HG02798 (cell line): Measurements from ENCODE around the gene RETN.
"Not testable (repeated sequence)": the region's sequence is repeated elsewhere in the genome, so short reads cannot be mapped to it uniquely, and the experiment has no call there.

Experiments used
- ATAC-seq: cut with Tn5 transposase; IDR thresholded peaks from one replicate; pipeline ENCODE4 v1.9.1; 2021; ENCODE audit warnings: mild to moderate bottlenecking; ENCODE audit not compliant: unreplicated experiment, poor library complexity

RETN gene

DNA sequence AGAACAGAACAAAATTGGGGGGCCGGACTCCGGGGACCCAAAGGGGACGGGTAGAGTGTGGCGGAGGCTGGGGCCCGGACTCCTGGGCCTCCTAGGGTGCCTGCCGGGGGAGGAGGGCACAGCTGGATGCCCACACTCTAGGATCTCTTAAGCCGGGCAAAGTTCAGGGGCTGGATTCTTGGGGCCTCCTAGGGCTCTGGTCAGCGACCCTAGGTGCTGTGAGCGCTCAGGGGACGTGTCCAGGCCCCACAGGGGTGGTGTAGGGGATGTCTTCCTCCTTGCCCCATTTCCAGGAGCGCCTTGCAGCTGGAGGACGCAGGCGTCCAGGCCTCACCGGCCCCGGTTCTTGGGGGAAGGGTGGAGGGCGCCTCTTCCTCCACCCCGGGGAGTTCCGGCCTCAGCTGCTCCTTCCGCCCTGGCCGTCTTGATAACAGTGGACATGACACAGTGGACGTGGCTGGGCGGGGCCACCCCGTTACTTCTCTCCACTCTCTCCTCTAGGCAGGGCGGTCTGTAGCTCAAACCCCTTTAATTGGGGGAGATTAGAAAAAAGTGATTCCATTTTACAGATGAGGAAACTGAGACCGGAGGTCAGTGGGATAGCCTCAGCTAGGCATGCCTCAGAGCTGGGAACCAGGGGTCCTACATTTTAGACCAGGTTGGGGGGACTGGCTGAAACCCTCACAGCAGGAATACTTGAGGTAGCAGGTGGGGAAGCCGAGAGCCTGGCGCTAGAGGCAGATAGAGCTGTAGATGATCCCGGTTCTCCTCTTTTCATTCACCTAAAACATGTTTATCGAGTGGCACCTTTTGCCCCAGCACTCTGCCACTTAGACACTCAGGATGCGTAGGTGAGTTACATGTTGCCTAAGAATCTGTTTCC lies 31.2 kb upstream of the RETN start:
- ATAC-seq: peak; percentile 12

DNA sequence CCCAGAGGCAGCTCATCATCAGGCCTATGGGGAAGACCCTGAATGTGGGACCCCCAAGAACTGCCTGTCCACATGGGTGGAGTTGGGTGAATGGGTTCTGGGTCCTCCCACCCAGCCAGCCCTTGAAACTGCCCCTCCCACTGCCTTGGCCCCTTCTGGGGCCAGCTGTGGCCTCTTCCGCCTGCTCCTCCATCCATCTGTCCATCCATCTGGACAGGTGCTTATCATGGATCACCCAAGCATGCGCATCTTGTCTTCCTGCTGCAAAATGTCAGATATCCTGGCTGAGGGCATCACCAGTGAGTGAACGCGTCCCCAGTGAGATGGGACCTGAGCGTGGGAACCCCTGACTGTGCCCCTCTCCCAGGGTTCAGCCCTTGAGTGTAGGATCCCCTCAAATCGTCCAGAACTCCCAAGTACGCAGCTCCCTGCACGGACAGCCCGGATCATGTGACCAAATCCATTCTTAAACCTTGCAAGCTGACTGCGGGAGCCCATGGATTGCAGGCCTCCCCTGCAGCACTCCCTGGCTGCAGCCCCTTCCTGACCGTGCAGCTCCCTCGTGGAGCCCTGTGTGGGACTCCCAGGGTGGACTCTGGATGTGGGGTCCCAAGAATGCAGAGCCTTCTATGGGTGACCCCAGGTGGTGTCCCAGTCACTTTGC lies 29.9 kb upstream of the RETN start:
- ATAC-seq: no peak

DNA sequence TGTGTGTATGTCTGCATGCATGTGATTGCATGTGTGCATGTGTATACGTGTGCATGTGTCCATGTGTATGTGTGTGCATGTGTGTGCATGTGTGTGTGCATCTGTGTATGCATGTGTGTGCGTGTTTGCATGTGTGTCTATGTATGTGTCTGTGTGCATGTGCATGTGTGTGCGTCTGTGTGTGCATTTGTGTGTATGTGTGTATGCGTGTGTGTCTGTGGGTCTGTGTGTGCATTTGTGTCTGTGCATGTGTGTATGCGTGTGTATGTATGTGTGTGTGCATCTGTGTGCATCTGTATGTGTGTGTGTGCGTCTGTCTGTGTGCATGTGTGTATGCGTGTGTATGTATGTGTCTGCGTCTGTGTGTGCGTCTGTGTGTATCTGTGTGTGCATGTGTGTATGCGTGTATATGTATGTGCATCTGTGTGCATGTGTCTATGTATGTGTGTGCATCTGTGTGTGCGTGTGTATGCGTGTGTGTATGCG lies 28.9 kb upstream of the RETN start:
- ATAC-seq: no peak

DNA sequence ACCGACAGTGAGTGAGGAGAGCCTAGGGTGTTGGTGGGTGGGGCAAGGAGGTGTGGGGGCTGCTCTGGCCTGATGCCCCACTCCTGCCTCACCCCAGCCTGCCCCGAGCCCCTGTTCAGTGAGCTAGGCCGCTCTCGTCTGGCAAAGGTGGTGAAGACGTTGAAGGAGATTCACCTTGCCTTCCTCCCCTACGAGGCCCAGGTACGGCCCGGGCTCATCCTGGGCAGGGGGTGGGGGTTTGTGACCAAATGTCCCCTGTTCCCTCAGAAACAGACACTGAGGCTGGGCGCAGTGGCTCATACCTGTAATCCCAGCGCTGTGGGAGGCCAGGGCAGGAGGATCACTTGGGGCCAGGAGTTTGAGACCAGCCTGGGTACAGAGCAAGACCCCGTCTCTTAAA lies 28.0 kb upstream of the RETN start:
- no peak for ATAC-seq

DNA sequence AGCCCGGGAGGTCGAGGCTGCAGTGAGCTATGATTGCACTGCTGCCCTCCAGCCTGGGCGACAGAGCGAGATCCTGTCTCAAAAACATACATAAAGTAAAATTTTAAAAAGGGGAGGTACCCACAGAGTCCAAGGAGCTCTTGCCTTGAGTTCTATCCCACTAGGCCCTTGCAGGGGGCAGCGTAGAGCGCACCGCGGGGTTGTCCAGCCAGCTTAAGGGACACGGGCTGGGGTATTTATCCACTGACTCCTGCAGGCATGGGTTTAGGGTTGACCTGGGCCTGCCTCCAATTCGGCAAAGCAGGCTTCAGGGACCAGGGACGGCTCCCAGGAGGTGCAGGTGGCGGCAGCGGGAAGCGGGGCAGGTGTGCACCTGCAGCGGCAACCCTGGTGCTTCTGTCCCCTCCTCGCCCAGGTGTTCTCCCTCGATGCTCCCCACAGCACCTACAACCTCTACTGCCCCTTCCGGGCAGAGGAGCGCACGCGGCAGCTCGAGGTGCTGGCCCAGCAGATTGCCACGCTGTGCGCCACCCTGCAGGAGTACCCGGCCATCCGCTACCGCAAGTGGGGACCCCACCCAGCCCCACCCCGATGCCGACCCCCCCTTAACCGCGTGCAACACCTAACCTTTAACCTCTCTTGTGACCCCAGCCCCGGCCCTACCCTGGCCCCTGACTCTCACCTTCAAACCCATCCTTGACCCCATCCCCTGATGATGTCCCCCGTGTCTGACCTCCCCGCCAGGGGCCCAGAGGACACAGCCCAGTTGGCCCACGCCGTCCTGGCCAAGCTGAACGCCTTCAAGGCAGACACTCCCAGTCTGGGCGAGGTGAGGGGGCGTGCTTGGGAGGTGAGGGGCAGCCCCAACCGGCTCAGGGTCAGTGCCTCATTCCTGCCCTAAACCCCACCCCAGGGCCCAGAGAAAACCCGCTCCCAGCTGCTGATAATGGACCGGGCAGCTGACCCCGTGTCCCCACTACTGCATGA lies 27.3 kb upstream of the RETN start:
- ATAC-seq: no peak

DNA sequence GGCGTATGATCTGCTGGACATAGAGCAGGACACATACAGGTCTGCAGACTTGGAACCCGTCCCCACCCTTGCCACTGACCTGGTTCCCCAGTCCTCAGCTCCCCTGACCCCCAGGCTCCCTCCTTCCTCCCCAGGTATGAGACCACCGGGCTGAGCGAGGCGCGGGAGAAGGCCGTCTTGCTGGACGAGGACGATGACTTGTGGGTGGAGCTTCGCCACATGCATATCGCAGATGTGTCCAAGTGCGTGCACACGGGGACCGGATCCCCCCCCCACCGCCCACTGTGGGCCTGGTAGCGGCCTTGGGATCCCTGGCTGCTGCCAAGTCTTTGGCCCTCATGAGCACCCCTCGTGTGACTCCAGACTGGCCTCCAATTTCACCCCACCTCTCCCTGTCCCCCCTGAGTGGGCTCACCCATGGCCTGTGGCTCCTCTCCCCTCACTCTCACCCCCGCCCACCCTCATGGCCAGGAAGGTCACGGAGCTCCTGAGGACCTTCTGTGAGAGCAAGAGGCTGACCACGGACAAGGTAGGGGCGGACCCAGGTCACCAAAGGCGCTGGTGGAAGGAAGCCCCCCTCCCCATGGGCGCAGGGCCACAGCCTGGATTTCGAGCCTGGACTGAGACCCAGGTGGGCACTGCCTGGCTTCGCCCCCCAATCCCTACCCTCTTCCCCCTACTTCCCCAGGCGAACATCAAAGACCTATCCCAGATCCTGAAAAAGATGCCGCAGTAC lies 26.4 kb upstream of the RETN start:
- no peak for ATAC-seq

DNA sequence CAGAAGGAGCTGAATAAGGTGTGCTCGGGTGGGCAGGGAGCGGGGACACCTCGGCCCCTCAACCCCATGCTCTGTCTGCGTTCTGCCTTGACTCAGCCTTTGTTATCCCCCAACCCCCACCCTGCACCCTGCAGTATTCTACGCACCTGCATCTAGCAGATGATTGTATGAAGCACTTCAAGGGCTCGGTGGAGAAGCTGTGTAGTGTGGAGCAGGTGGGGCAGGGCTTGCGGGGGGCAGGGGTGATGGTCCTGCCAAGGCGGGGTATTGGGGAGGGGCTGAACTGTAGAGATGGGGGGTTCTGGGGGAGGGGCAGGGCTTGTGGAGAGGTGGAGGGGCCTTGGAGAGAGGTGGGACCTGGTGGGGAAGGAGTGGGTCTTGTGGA lies 25.8 kb upstream of the RETN start:
- ATAC-seq: no peak

DNA sequence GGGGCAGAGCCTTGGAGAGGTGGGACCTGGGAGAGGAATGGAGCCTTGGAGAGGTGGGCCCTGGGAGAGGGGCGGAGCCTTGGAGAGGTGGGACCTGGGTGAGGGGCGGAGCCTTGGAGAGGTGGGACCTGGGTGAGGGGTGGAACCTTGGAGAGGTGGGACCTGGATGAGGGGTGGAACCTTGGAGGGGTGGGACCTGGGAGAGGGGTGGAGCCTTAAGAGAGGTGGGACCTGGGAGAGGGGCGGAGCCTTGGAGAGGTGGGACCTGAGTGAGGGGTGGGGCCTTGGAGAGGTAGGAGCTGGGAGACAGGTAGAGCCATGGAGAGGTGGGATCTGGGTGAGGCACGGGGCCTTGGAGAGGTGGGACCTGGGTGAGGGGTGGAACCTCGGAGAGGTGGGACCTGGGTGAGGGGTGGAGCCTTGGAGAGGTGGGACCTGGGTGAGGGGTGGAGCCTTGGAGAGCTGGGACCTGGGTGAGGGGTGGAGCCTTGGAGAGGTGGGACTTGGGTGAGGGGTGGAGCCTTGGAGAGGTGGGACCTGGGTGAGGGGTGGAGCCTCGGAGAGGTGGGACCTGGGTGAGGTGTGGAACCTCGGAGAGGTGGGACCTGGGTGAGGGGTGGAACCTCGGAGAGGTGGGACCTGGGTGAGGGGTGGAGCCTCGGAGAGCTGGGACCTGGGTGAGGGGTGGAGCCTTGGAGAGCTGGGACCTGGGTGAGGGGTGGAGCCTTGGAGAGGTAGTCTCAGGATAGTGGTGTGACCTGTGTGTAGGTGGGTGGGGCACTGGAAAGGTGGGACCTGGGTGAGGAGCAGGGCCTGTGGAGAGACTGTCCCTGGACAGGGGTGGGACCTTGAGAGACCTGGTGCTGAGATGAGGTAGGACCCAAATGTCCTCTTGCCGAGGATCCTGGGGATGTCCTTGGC lies 25.0 kb upstream of the RETN start:
- not testable (repeated sequence) for ATAC-seq

DNA sequence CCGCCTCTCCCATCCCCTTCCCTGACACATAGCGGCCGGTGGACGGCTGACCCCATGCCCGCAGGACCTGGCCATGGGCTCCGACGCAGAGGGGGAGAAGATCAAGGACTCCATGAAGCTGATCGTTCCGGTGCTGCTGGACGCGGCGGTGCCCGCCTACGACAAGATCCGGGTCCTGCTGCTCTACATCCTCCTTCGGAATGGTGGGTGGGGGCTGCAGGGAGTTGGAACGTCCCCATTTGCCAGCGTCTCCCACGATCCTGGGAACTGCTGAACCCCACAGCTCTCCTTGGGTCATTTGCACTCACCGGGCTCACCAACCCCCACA lies 24.3 kb upstream of the RETN start:
- no peak for ATAC-seq

DNA sequence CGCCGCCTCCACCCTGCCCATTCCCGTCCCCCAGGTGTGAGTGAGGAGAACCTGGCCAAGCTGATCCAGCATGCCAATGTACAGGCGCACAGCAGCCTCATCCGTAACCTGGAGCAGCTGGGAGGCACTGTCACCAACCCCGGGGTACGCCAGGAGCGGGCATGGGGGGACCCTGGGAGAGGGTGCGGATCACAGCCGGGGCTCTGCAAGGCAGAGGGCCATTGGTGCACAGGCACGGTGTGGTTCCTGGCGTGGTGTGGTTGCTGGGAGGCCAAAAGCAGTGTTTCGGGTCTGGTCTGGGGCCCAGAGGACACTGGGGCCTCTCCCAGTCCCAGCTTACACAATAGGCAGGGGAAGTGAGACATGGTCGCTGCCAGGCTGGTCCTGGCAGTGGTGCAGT lies 23.7 kb upstream of the RETN start:
- ATAC-seq: no peak

DNA sequence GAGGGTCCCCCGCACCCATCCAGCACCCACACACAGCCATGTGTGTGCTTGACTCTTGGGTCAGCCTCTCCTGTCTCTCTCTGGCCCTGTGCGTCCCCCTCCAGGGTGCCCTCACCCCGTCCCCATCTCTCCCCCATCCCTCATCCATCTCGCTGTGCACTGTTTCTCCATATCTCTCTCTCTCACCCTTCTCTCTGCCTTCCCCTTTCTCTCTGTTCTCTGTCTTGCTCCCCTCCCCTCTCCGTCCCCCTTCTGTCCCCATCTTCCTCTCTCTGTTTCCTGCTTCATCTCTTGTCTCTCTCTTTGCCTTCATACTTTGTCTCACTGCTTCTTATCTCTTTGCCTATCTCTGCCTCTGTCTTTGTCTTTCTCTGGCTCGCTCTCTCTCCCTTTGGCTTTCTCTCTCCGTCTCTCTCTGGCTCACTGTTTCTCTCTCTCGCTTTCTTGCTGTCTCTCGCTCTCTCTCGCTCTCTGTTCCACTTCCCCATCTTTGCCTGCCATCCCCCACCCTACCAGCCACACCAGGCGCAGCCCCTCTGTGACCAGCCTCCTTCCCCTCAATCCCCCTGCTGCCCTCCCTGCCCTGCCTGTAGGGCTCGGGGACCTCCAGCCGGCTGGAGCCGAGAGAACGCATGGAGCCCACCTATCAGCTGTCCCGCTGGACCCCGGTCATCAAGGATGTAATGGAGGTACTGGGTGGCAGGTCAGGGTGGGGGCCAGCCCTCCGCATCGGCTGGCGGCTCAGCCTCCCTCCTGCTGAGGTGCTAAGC lies 23.0 kb upstream of the RETN start:
- no peak for ATAC-seq

DNA sequence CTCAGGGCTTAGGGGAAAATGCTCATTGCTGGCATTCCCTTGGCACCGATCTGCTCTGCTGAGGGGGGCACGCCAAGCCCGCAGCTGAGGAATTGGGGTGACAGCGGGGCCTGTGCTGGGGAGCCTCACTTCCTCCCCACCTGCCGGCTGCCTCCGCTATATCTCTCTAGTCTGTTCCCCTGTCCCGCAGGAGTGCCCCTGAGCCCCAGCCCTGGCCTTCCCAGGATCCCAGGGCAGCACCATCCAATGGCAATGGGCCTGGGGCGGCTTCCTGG lies 22.5 kb upstream of the RETN start:
- no peak for ATAC-seq

DNA sequence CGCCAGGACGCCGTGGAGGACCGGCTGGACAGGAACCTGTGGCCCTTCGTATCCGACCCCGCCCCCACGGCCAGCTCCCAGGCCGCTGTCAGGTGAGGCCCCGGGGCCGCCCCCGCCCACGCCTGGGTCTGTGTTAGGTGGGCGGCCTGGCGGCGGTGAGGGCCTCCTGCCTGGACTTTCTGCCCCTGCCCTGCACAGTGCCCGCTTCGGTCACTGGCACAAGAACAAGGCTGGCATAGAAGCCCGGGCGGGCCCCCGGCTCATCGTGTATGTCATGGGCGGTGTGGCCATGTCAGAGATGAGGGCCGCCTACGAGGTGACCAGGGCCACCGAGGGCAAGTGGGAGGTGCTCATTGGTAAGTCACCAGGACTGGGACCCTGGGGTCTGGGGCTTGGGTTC lies 21.7 kb upstream of the RETN start:
- no peak for ATAC-seq

DNA sequence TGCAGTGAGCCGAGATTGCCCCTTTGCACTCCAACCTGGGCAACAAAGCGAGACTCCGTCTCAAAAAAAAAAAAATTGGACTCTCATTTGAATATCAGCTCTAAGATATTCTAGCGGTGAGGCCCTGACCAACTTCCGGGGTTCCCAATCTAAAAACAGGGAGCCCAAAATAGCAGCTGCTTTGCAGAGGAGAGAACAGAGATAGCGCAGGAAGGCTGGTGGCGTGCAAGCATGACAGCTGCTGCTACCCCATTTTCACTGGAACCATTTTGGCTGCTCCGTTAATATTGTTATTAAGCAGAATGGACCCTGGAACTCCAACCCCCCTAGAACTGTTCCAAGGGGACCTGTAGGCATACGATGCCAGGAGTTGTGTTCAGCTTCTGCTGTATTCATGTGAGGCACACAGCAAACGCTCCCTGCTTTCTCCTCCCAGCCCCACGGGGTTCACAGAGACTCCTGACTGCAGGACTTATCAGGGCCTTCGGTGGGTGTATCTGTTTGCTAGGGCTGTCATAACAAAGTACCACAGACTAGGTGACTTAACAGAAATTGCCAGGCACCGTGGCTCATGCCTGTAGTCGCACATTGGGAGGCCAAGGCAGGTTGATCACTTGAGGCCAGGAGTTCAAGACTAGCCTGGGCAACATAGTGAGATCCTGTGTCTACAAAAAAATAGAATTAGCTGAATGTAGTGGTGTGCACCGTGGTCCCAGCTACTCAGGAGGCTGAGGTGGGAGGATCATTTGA lies 20.4 kb upstream of the RETN start:
- no peak for ATAC-seq

DNA sequence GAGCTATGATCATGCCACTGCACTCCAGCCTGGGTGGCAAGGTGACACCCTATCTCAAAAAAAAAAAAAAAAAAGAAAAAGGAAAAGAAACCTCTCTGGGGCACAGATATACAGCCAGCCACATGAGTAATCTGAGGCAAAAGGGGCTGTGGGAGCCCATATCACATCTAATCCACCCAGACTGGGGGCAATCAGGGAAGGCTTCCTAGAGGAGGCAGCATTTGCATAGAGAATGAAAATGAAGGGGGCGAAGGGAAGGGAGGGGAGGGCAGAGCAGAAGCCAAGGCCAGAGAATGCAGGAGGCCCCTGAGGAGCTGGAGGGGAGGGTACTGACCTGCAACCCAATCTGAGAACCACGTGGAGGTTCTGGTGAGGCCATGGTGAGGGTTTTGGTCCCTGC lies 18.7 kb upstream of the RETN start:
- ATAC-seq: no peak

DNA sequence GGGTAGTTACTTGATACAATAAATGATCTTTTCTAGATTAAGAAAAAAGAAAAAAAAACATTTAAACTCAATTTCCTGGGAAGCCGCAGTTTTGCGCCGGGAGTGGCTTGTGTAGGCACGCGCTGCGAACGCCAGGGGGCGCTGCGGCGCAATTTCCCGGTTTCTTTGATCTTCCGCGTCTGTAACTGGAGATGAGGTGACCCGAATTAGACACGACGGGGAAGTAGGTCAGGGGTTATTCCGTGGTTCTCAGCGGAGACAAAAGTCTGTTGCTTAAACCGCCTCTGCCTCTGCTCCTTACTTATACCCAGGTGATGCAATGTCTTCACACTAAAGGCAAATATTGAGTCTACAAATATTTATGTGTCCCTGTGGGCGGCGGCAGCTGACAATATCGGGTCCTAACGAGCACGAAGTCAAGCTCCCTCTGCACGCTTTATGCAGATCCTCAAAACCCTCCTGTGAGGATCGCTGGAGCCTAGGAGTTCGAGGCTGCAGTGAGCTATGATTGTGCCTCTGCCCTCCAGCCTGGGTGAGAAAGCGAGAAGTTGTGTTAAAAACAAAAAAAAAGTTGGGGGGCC lies 16.7 kb upstream of the RETN start:
- ATAC-seq: peak; percentile 55

DNA sequence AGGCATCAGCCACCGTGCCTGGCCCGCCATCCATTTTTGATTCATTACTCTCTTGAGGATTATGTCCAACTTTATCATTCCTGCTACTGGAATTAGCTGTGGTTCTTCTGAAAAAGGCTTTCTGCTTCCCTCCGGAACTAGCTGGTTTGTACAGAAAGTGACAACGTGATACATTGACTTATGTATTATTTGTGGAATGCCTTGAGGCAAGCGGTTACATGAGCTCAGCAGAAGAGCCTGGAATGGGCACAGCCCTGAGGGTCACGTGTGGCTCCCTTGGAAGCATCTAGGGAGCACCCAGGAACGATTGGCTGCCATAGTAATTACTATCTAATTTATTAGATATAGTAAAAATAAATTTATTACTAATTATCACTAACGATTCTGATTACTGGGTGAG lies 14.4 kb upstream of the RETN start:
- no peak for ATAC-seq

DNA sequence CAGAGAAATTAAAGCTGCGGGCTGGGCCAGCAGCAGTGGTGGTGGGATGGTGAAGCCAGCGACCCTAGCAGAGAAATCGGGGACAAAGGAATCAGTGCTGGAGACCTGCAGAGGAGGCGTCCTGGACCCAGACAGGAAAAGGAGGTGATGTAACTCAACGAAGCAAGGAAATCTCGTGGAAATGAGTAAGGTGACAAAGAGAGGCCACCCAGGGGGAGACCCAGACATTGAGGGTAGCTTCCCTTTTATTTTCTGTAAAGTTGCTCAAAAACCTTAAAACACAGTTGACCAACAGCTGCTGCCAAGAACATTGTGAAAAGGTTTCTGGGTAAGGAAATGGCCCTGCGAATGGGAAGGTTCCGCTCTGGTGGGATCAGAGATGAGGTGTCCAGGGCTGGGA lies 13.3 kb upstream of the RETN start:
- no peak for ATAC-seq
